Uterus (tissue), 4 donors: Measurements from ENCODE around the gene MSS51. TPM values are rescaled to one million over a fixed set of nuclear protein-coding genes. Genes with fewer than 3 reads are reported as not detected.

Source experiments
- DNase-seq, 2 donors: peaks; one replicate each; pipeline ENCODE4 v3.0.0-alpha.2; 2019 to 2020
- H3K27ac ChIP-seq, 2 donors: fragments of 200-600 bp; sonication (generic); 1 replicate in 1 of 2; 2 replicates in 1 of 2; pipeline ENCODE4 v1.5.1; 2016 to 2018
- H3K27me3 ChIP-seq, 2 donors: fragments of 200-600 bp; sonication (generic); one replicate each; pipeline ENCODE4 v1.5.1; 2018 to 2019; ENCODE audit warnings: control low read depth in 1 of 2
- H3K36me3 ChIP-seq, 2 donors: fragments of 200-600 bp; sonication (generic); one replicate each; pipeline ENCODE4 v1.5.1; 2019; ENCODE audit warnings: control low read depth in 1 of 2
- H3K4me1 ChIP-seq, 2 donors: fragments of 200-600 bp; sonication (generic); one replicate each; pipeline ENCODE4 v1.5.1; 2018 to 2019; ENCODE audit warnings: control low read depth in 1 of 2
- H3K4me3 ChIP-seq, 2 donors: fragments of 200-600 bp; sonication (generic); 1 replicate in 1 of 2; 2 replicates in 1 of 2; pipeline ENCODE4 v1.5.1; 2018 to 2019; ENCODE audit warnings: mild to moderate bottlenecking in 1 of 2
- H3K9me3 ChIP-seq, 2 donors: fragments of 200-600 bp; sonication (generic); one replicate each; pipeline ENCODE4 v1.5.1; 2019; ENCODE audit warnings: control low read depth in 1 of 2
- CTCF ChIP-seq, 4 experiments: fragments of 200-600 bp in 2 of 4; fragments of 450-650 bp in 2 of 4; sonication (generic) in 2 of 4; IDR thresholded peaks; one replicate each; pipeline ENCODE4 v1.5.1; 2016 to 2019; ENCODE audit warnings: antibody characterized with exemption in 4 of 4, mild to moderate bottlenecking in 2 of 4, moderate library complexity in 1 of 4
- POLR2A ChIP-seq, 2 donors: fragments of 450-650 bp; IDR thresholded peaks; one replicate each; pipeline ENCODE4 v1.6.1; 2016; ENCODE audit warnings: antibody characterized with exemption in 2 of 2, mild to moderate bottlenecking in 1 of 2, moderate library complexity in 1 of 2
- intact Hi-C: fragments of 100-400 bp; cut with DNase I; formaldehyde crosslinking; loops from one replicate; pipeline ENCODE4 v1.15.1; 2023; ENCODE audit warnings: low total_unique reads
- total RNA-seq, 4 donors: library from RNA; depleted of rRNA in 3 of 4; stranded (reverse); fragments of >200 nt in 3 of 4; gene quantifications; one replicate each; pipeline versions ENCODE4 v1.1.0 to v1.2.4, GENCODE V29; 2014 to 2023
- donor health status: DM: yes; HTN: yes; CAD: no.

The MSS51 gene
- total RNA-seq, 4 donors from 2014 or later = 0.51 to 7.3 (median 5.5) TPM; not detected in 1

DNA sequence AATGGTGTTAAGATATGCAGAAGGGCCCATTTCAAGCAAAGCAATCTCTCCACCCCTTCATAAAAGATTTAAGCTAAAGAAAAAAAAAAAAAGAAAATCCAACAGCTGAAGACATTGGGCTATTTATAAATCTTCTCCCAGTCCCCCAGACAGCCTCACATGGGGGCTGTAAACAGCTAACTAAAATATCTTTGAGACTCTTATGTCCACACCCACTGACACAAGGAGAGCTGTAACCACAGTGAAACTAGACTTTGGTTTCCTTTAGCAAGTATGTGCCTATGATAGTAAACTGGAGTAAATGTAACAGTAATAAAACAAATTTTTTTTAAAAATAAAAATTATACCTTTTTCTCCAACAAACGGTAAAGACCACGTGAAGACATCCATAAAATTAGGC is 33.8 kb upstream of the MSS51 start:
- intact Hi-C loops = no loop called here
- DNase-seq = no peak
- H3K4me3 ChIP-seq = no peak overlapping the region
- H3K4me1 ChIP-seq = no peaks in the 10 kb centered on the region
- H3K36me3 ChIP-seq = no peaks in the 10 kb centered on the region
- no peak overlapping the region for H3K27ac ChIP-seq
- no peaks in the 10 kb centered on the region for H3K27me3 ChIP-seq
- no peaks in the 10 kb centered on the region for H3K9me3 ChIP-seq
- TF ChIP-seq CTCF (IDR thresholded peaks at IDR 0.05) (no peak), POLR2A (IDR thresholded peaks at IDR 0.05) (no peak)

- Histone ChIP-seq H3K36me3 (no peaks in the 10 kb centered on the region), H3K9me3 (no peaks in the 10 kb centered on the region), H3K27me3 (no peaks in the 10 kb centered on the region), H3K27ac (no peak overlapping the region), H3K4me1 (no peaks in the 10 kb centered on the region), H3K4me3 (no peak overlapping the region)
- no peak for DNase-seq
- TF ChIP-seq CTCF (IDR thresholded peaks at IDR 0.05) = no peak
- intact Hi-C loops = no loop called here
Measured at GRCh38 chr10:73465978-73466726, 32.8 kb upstream of the MSS51 start.

- no peaks in the 10 kb centered on the region for H3K36me3 ChIP-seq
- no peaks in the 10 kb centered on the region for H3K27me3 ChIP-seq
- intact Hi-C loops = no loop called here
- no peak for DNase-seq
- TF ChIP-seq CTCF (IDR thresholded peaks at IDR 0.05) (no peak), POLR2A (IDR thresholded peaks at IDR 0.05) (no peak)
- H3K9me3 ChIP-seq = no peaks in the 10 kb centered on the region
- H3K27ac ChIP-seq = no peak overlapping the region
- no peak overlapping the region for H3K4me3 ChIP-seq
- H3K4me1 ChIP-seq = no peaks in the 10 kb centered on the region
Measured at GRCh38 chr10:73460897-73461296, 27.5 kb upstream of the MSS51 start.

DNA sequence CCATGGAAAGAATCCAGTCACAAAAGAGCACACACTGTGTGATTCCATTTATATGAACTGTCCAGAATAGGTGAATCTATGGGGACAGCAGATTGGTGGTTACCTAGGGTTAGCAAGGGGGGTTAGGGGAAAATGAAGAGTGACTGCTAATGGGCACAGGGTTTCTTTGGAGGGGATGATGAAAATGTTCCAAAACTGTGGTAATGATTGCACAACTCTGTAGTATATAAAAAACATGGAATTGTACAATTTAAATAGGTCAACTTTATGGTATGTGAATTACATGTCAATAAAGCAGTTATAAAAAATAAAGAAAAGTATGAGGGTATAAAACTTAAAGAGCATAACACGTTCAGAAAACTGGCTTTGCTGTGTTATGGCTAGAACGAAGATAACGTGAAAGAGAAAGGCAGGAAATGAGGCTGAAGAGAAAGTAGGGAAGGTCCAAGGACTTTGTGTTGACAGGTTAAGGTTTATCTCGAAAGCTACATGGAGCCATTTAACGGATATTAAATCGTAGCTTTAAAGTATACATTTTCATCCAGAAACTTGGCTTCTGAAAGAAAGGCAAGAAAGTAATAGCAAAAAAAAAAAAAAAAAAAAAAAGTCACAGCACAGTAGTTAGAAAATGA is 26.4 kb upstream of the MSS51 start:
- no peaks in the 10 kb centered on the region for H3K36me3 ChIP-seq
- TF ChIP-seq POLR2A (IDR thresholded peaks at IDR 0.05) (no peak), CTCF (IDR thresholded peaks at IDR 0.05) (no peak)
- H3K9me3 ChIP-seq = no peaks in the 10 kb centered on the region
- intact Hi-C loops = no loop called here
- no peaks in the 10 kb centered on the region for H3K27me3 ChIP-seq
- no peak overlapping the region for H3K4me3 ChIP-seq
- H3K4me1 ChIP-seq = no peaks in the 10 kb centered on the region
- no peak for DNase-seq
- no peak overlapping the region for H3K27ac ChIP-seq

DNA sequence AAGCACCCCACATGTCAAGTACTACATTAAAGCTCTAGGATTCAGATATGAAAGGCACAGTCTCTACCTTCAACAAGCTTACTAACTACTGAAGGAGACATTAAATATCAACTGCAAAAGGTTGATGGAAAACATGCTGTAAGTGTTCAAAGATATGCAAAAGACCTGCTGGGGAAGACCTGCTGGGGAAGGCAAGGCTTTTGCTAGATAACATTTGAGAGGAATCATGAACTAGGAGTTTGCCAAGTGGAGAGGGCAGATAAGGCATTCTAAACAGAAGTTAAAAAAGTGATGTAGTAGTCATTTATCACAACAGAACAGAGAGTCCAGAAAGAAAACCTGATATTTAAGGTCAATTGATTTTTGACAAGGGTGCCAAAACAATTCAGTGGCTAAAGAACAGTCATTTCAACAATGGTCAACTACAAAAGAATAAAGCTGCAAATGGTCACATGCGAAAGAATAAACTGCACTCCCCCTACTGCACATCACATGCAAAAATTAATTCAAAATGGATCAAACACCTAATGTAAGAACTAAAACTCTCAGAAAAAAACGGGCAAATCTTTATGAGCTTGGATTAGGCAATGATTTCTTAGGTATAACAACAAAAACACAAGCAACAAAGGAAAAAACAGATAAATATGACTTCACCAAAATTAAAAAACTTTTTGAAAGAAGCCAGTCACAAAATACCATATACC is 23.0 kb upstream of the MSS51 start:
- no peaks in the 10 kb centered on the region for H3K36me3 ChIP-seq

More for the DNA sequence above, 23.0 kb upstream of the MSS51 start:
- TF ChIP-seq CTCF (IDR thresholded peaks at IDR 0.05) = no peak
- no peak for TF ChIP-seq POLR2A (IDR thresholded peaks at IDR 0.05)
- Histone ChIP-seq H3K4me3 (no peak overlapping the region), H3K4me1 (no peaks in the 10 kb centered on the region), H3K27ac (no peak overlapping the region), H3K9me3 (no peaks in the 10 kb centered on the region), H3K27me3 (no peaks in the 10 kb centered on the region)
- no peak for DNase-seq
- intact Hi-C loops = no loop called here
